Brain microvascular endothelial cell (primary cell): ENCODE results near the gene GIGYF1.
"Not testable (repeated sequence)": the region's sequence is repeated elsewhere in the genome, so short reads cannot be mapped to it uniquely, and the experiment has no call there.

ENCODE experiments used
- DNase-seq: peaks from one replicate; pipeline ENCODE4 v3.0.0-alpha.2; 2020
- H3K27ac ChIP-seq: fragments of 250-450 bp; sonication (Bioruptor Pico); 2 replicates; pipeline ENCODE4 v1.5.1; 2020; ENCODE audit warnings: mild to moderate bottlenecking, moderate library complexity
- H3K27me3 ChIP-seq: fragments of 250-450 bp; sonication (Bioruptor Pico); replicated peaks from 2 replicates; pipeline ENCODE4 v1.5.1; 2020; ENCODE audit warnings: mild to moderate bottlenecking
- H3K36me3 ChIP-seq: fragments of 250-450 bp; sonication (Bioruptor Pico); replicated peaks from 2 replicates; pipeline ENCODE4 v1.5.1; 2020; ENCODE audit warnings: mild to moderate bottlenecking
- H3K4me3 ChIP-seq: 2 replicates; pipeline ENCODE4 v1.5.1; 2011; ENCODE audit warnings: low read depth, mild to moderate bottlenecking, control low read depth, low read length, moderate library complexity
- in situ Hi-C: cut with HindIII; loops from 2 replicates; pipeline ENCODE4 v1.10.0; 2017; ENCODE audit warnings: low sequenced_read_pairs, low pct_ligation_motif_present
- TF ChIP-seq, protein P1 (sequence below): IDR thresholded peaks from 2 replicates; pipeline ENCODE4 v1.5.1; 2011; ENCODE audit warnings: low read depth, mild to moderate bottlenecking, moderate library complexity, low read length, control low read depth, inconsistent platforms; ENCODE audit errors: missing control alignments

Gene GIGYF1

DNA sequence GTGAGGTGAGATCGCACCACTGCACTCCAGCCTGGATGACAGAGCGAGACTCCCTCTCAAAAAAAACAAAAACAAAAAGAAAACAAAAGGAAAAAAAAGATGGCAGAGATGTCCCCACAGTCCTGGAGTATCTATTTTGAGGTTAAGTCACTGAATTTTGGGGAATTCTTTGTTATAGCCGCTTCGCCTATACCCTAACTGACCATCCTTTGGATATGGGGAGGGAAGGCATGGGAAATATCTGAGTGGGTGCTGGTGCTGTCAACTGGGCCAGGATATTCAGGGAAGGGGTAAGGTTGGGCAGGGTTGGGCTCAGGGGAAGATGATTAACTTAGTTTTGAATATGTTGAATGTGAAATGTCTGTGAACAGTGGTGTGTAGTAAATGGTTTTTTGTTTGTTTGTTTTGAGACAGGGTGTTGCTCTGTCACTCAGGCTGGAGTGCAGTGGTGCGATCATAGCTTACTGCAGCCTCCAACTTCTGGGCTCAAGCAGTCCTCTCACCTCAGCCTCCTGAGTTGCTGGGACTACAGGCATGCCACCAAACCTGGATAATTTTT lies 28.8 kb downstream of the GIGYF1 start:
- Histone ChIP-seq H3K27ac (no peak overlapping the region), H3K4me3 (no peak overlapping the region), H3K36me3 (no peaks in the 10 kb centered on the region), H3K27me3 (no peaks in the 10 kb centered on the region)
- DNase-seq, result no peak
- in situ Hi-C loops, result no loop called here
- TF ChIP-seq, protein P1, sequence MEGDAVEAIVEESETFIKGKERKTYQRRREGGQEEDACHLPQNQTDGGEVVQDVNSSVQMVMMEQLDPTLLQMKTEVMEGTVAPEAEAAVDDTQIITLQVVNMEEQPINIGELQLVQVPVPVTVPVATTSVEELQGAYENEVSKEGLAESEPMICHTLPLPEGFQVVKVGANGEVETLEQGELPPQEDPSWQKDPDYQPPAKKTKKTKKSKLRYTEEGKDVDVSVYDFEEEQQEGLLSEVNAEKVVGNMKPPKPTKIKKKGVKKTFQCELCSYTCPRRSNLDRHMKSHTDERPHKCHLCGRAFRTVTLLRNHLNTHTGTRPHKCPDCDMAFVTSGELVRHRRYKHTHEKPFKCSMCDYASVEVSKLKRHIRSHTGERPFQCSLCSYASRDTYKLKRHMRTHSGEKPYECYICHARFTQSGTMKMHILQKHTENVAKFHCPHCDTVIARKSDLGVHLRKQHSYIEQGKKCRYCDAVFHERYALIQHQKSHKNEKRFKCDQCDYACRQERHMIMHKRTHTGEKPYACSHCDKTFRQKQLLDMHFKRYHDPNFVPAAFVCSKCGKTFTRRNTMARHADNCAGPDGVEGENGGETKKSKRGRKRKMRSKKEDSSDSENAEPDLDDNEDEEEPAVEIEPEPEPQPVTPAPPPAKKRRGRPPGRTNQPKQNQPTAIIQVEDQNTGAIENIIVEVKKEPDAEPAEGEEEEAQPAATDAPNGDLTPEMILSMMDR, result no peak

DNA sequence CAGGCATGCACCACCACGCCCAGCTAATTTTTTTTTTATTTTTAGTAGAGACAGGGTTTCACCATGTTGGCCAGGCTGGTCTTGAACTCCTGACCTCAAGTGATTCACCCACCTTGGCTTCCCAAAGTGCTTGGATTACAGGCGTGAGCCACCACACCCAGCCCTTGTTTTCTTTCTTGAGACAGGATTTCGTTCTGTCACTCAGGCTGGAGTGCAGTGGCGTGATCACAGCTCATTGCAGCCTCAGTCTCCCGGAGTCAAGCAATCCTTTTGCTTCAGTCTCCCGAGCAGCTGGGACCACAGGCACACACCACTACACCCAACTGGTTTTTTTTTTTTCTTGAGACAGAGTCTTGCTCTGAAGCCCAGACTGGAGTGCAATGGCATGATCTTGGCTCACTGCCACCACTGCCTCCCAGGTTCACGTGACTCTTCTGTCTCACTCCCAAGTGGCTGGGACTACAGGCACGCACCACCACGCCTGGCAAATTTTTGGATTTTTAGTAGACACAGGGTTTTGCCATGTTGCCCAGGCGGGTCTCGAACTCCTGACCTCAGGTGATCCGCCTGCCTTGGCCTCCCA lies 31.8 kb downstream of the GIGYF1 start:
- H3K4me3 ChIP-seq, DNase-seq, H3K36me3 ChIP-seq, in situ Hi-C loops, H3K27ac ChIP-seq, H3K27me3 ChIP-seq: not testable (repeated sequence)

DNA sequence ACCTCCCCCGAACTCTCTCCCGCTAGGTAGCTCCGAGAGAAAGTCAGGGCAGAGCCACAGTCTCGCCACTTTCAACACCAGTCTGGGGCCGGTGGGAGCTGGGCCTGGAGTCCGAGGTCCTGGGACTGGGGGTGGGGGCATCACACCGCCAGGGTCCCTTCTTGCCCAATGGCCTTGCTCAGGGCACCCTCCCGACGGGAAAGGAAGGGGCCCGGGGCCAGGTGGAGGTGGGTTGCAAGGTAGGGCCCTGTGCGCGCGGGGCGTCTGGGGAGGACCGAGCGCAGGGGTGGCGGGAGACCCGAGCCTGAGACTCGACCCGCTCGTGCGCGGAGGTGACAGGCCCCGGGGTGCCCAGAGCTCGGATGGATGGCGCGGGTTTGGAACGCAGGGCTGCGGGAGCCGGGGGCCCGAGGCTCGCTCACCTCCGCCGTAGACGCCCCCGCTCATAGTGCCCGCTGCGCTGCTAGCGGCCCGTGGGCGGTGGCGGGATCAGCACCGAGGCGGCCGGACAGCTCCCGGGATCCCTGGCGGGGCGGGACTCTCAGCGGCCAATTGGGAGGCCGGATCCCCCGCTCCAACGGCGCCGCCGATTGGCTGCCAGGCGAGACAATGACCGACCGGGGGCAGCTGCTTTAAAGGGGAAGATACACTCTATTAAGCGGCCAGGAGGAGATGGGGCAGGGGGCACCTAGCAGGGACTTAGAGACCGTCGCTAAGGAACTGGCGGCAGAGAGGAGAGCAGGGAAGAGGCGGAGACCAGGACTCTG lies 38.0 kb downstream of the GIGYF1 start, which contains the start of gene ACTL6B:
TSS of gene ACTL6B (minus strand) at position 541 of the 767 bp plus-strand sequence. CDS start at position 447, 94 bp downstream.
- H3K27me3 ChIP-seq, result peaks cover 5% of the 10 kb centered on the region
- no peak within 1 kb of the TSS for H3K4me3 ChIP-seq

DNA sequence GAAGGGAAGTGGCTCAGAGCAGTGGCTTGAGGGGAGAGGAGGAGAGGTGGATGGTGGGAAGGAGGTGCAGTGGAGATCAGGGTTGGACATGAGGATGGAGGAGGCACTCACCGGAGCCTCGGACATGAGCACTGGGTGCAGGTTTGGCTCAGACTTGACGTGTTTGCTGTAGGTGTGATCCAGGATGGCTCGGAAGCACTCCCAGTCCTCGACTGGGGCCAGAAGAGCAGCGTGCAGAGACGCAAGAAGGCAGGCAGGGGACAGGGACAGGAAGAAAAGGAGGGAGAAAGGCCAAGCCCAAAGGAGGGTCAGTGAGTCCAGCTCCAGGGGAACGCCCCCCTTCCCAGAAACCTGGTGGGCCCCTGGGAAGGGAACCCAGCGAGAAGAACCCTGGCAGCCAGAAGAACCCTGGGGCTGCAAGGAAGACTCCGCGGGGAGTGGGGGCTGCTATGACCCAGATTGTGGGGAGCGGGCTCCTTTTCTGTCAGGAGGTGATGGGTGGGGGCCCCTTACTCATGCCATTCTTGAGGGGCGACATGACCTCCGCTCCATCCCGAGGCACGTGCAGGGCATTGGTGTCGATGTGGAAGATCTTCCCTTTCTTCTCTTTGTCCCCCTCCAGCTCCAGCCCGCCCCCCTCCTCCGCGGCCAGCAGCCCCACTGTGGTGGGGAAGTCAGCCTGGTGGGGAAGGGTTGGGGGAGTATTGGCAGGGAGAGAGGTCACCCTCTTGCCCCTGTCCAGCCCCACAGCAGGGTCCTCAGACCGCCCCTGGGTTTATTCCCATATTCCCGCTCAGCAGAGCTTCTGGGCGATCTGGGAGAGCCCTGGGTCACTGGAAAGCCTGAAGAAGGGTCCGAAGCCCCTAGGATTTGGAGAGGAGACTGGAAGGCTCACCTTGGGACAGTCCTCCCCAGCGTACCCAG lies 38.9 kb downstream of the GIGYF1 start:
- no peak overlapping the region for H3K4me3 ChIP-seq
- in situ Hi-C loops, result no loop called here
- DNase-seq, result no peak
- peaks cover 5% of the 10 kb centered on the region for H3K27me3 ChIP-seq
- TF ChIP-seq, protein P1, result no peak
- H3K27ac ChIP-seq, result no peak overlapping the region
- no peaks in the 10 kb centered on the region for H3K36me3 ChIP-seq

More for the DNA sequence above, 38.0 kb downstream of the GIGYF1 start, which contains the start of gene ACTL6B:
- peak; percentile 29 for DNase-seq
- Histone ChIP-seq H3K27ac (no peak within 1 kb of the TSS), H3K36me3 (no peaks in the 10 kb centered on the region)
- TF ChIP-seq, protein P1, result no peak
- in situ Hi-C loops, result no loop called here

DNA sequence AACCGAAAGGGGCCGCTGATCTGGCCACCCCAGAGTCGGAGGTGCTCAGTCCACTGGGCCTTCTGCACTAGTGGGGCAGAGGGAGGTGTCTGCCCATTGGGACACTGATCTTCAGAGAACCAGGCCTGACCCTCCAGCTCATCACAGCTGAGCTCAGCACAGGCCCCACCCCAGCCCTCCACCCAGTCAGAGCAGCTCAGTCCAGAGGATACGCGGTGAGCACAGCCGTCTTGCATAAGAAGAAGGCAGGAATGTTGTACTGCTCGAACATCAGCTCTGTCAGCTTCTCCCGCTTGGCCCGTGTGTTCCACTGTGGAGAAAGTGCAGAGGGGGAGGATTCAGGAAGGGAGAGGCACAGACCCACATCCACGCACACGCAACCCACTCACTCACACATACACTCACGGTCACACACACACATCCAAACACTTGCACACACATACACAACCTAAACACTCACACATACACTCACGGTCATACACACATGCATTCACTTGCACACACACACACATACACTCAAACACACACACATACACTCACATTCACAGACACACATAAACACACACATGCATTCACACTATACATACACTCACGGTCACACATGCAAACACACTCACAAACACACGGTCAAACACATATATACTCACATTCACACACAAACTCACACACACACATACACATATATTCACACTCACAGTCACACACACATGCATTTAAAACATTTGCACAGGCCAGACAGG lies 44.1 kb downstream of the GIGYF1 start:
- in situ Hi-C loops, result no loop called here

More for the DNA sequence above, 44.1 kb downstream of the GIGYF1 start:
- Histone ChIP-seq H3K27ac (no peak overlapping the region), H3K36me3 (no peaks in the 10 kb centered on the region), H3K4me3 (no peak overlapping the region), H3K27me3 (peaks cover 4% of the 10 kb centered on the region)
- TF ChIP-seq, protein P1, result no peak
- DNase-seq, result no peak
